Stimulated activated CD4-positive, alpha-beta T cell treated with anti-CD3 and anti-CD28 coated beads, Interleukin-4, amount 100 ng/mL, for 1 hour (primary cell): ENCODE results near the gene ASPDH.

ENCODE experiments used
- DNase-seq: peaks from one replicate; pipeline ENCODE4 v3.0.0-alpha.2; 2020

Gene ASPDH

GRCh38 chr19:50494186-50495019 is 19.3 kb downstream of the ASPDH start:
- DNase-seq, result no peak

- no peak for DNase-seq
Observed at GRCh38 chr19:50493171-50493570, 20.5 kb downstream of the ASPDH start.

DNA sequence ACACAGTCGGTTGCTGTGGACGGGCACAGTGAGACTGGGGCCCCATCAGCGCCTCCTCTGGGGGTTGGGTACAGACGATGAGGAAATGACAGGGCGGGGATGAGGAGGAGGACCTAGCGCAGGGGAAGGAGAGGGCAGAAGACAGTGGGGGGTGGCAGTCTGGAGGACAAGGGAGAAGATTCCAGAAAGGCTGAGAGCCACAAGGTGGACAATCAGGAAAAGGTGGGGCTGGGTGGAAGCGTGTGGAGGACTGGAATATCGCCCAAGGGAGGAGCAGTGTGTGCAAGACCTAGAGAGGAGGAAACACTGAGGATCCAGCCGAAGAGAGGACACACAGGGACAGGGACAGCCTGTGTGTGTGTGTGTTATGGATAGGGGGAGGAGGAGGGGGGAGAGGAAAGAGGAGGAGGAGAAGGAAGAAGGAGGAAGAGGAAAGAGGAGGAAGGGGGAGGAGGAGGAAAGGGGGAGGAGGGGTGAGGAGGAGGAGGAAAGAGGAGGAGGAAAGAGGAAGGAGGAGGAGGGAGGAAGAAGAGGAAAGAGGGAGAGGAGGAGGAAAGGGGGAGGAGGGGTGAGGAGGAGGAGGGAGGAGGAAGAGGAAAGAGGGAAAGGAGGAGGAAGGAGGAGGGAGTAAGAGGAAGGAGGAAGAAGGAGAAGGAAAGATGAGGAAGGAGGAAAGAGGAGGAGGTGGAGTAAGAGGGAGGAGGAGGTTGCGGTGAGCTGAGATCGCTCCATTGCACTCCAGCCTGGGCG is 21.2 kb downstream of the ASPDH start:
- peak; percentile 38 for DNase-seq

DNA sequence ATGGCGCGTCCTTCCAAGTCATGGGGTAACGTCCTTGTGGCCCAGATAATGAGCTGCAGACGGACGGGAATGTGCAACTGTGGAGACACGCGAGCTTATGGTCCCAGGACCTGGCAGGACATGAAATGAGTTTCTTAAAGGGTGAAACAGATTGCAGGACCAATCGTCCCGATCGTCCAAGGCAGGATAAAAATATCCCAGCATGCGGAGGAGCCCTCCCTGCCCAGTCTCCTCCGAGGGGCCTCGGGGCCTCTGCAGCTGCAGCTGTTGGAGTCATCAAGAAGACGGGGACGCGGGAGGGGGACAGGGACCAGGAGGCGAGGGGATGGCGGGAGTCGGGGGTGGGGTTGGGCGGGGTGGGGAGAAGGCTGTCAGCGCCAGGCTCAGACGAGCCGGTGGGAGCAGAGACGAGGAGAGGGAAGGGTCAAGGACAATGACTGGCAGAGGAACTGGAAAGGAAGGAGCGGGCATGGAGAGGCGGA is 22.7 kb downstream of the ASPDH start:
- no peak for DNase-seq

DNA sequence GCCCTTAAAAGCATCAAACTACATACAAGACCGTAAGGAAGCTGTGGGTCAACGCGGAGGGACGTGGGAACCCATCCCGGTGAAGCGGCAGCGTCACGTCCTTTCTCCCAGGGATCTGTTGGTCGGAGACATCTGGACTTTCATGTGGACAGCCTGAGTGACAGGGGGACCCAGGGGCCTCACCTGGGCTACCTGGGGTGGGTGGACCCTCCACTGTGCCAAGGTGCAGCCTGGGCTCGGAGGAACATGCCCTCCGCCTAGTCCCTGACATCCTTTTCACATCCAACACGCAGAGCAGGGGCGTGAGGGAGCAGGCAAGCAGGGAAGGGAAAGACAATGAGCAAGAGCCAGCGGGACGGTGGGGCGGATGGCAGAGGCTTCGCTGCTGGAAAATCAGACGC is 23.3 kb downstream of the ASPDH start:
- DNase-seq, result no peak

DNA sequence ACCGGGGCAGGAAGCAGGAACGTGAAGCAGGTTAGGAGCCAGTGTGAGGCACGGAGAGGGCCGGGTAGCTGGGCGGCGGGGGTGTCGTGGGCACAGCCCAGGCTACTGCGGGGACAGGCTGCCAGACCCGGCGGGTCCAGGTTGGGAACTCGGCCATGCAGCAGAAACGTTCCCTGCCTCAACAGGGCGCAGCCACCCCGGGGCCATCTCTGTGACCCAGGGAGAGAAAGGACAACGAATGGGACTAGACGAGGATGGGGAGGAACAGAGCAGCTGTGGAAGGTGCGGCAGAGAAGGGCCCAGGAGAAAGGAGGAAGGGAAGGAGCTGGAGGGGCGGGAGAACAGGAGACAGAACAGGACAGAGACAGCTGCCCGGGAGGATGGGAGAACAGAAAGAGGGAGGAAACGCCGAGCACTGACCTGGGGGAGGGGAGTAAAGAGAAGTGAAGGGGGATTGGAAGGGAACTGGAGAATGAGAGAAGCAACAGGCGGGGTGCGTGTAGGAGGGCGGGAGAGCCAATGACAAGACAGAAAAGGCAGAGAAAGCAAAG is 24.2 kb downstream of the ASPDH start:
- DNase-seq, result no peak

DNA sequence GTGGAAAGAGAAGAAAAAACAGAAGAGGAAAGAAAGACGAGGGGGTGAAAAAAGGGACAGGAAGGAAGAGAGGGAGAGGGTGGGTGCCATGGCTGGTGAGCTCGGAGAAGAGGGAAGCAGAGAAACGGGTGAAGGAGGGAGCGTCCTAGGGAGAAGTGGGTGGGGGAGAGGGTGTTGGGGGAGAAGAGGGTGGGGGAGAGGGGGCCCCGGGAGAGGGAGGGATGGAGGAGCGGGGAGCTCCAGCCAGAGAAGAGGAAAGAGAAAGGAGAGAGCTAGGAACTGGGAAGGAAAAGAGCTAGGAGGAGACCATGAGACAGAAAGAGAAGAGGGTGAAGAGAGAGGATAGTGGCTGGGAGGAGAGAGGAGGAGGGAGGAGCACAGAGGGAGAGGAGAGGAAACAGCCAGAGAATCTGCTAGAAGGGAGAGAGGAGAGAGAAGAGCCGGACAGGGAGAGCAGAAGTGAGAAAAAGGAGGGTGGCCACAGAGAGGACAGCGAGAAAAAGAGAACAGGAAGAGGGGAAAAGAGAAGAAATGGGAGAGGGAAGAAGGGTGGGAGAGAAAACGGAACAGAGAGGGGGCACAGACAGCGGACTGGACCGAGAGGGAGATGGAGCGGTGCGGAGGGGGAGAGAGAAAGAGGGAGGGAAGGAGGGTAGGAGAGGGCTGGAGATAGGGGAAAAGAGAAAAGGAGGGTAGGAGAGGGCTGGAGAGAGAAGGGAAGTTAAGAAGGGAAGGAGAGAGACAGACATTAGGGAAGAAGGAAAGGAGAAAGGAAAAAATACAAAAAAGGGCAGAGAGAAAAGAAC is 25.1 kb downstream of the ASPDH start:
- no peak for DNase-seq

- peak; percentile 60 for DNase-seq
Observed at GRCh38 chr19:50486823-50487515, 26.7 kb downstream of the ASPDH start.

- DNase-seq, result no peak
Observed at GRCh38 chr19:50485284-50485955, 28.3 kb downstream of the ASPDH start.

DNA sequence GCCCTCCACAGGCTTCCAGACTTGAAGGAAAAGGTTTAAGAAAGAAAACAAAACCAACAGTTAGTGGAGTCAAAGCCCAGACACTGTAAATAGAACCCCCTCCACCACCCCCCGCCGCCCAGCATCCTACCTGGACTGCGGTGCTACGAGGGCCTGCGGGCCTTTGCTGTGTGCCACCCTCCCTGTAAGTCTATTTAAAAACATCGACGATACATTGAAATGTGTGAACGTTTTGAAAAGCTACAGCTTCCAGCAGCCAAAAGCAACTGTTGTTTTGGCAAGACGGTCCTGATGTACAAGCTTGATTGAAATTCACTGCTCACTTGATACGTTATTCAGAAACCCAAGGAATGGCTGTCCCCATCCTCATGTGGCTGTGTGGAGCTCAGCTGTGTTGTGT is 30.8 kb downstream of the ASPDH start:
- DNase-seq, result no peak

- no peak for DNase-seq
Observed at GRCh38 chr19:50482271-50482855, 31.4 kb downstream of the ASPDH start.

GRCh38 chr19:50481351-50482149 is 32.2 kb downstream of the ASPDH start:
- no peak for DNase-seq

GRCh38 chr19:50480281-50481111 is 33.2 kb downstream of the ASPDH start:
- DNase-seq, result no peak

GRCh38 chr19:50479761-50480251 is 33.9 kb downstream of the ASPDH start:
- DNase-seq, result no peak

DNA sequence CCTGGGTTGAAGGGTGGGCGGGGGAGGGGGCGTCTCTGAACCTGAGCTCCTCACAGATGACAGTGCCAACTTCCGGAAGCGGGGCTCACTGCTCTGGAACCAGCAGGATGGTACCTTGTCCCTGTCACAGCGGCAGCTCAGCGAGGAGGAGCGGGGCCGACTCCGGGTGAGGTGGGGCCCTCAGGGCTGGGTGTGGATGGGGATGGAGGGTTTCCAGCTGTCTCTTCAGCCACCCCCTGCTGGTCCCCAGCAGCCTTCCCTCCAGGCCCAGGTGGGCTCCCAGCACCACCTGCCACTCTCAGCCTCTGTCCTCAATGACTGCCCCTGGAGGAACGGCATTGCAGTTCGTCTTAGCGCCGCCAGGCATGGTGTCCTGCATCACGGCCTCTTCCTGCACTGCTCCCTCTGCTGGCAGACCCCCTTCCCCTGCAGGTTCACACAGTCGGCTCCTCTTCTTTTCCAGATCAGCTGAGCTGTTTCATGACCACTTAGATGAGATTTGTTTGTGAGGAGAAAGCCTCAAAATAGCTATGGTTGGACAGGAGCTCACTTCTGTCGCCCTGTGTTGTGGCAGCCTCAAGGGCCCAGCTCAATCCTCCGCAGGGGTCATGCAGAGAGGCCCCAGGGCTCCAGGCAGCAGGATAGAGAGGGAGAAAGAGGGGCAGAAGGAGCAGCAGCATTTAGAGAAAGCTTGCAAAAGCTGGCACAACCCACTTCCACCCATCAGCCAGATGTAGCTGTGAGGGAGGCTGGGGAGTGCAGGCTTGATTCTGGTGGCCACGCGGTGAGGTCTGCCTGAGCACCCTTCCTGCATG is 34.6 kb downstream of the ASPDH start:
- DNase-seq, result peak; percentile 30

GRCh38 chr19:50477751-50478515 is 35.8 kb downstream of the ASPDH start:
- DNase-seq, result no peak

DNA sequence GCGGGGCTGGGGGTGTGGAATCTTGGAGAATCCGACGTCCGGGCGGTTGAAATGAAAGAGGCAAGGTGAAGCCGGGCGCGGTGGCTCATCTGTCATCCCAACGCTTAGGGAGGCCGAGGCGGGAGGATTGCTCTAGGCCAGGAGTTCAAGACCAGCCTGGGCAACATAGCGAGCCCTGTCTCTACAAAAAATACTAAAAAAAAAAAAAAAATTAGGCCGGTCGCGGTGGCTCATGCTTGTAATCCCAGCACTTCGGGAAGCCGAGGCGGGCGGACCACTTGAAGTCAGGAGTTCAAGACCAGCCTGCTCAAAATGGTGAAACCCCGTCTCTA is 36.8 kb downstream of the ASPDH start:
- no peak for DNase-seq
